CD14-positive monocyte (primary cell): ENCODE results near the gene RPUSD4. TPM values are rescaled to one million over a fixed set of nuclear protein-coding genes. Genes with fewer than 3 reads are reported as not detected.

ENCODE experiments used
- DNase-seq, 3 donors: peaks; one replicate each; pipeline ENCODE4 v3.0.0-alpha.2; 2011 to 2022
- H2AFZ ChIP-seq: 2 replicates; pipeline ENCODE4 v1.6.0; 2012; ENCODE audit warnings: mild to moderate bottlenecking, low read depth, low read length, inconsistent platforms; ENCODE audit not compliant: insufficient read depth, poor library complexity, severe bottlenecking
- H3K27ac ChIP-seq, 2 donors: 1 replicate in 1 of 2; 2 replicates in 1 of 2; pipeline ENCODE4 v1.5.1; 2012 to 2013; ENCODE audit warnings: low read length in 2 of 2, control low read depth in 1 of 2, inconsistent platforms in 1 of 2, low read depth in 1 of 2, mild to moderate bottlenecking in 1 of 2
- H3K27me3 ChIP-seq, 2 donors: one replicate each; pipeline versions ENCODE4 v1.6.0 to v1.6.1; 2011 to 2013; ENCODE audit warnings: low read length in 2 of 2; ENCODE audit not compliant: control insufficient read depth in 2 of 2, insufficient read depth in 2 of 2
- H3K36me3 ChIP-seq, 2 donors: replicated peaks in 1 of 2; 1 replicate in 1 of 2; 2 replicates in 1 of 2; pipeline versions ENCODE4 v1.5.1 to v1.6.1; 2012 to 2013; ENCODE audit warnings: low read length in 2 of 2, control low read depth in 1 of 2, inconsistent platforms in 1 of 2, mild to moderate bottlenecking in 1 of 2; ENCODE audit not compliant: insufficient read depth in 2 of 2, control insufficient read depth in 1 of 2
- H3K4me1 ChIP-seq, 2 donors: 1 replicate in 1 of 2; 2 replicates in 1 of 2; pipeline versions ENCODE4 v1.5.1 to v1.6.1; 2012 to 2013; ENCODE audit warnings: low read length in 2 of 2, control low read depth in 1 of 2, inconsistent platforms in 1 of 2, mild to moderate bottlenecking in 1 of 2, moderate library complexity in 1 of 2; ENCODE audit not compliant: insufficient read depth in 2 of 2, control insufficient read depth in 1 of 2
- H3K4me2 ChIP-seq: replicated peaks from 2 replicates; pipeline ENCODE3; 2012; ENCODE audit warnings: low read length, moderate library complexity, mild to moderate bottlenecking; ENCODE audit not compliant: poor library complexity, severe bottlenecking; ENCODE audit errors: extremely low read depth
- H3K4me3 ChIP-seq, 3 experiments: fragments of 200-600 bp in 1 of 3; sonication (generic) in 1 of 3; replicated peaks in 1 of 3; 1 replicate in 2 of 3; 2 replicates in 1 of 3; pipeline ENCODE4 v1.5.1; 2011 to 2013; ENCODE audit warnings: low read length in 3 of 3, mild to moderate bottlenecking in 3 of 3, control low read depth in 2 of 3, low read depth in 2 of 3, inconsistent platforms in 1 of 3, moderate library complexity in 1 of 3
- H3K79me2 ChIP-seq: 2 replicates; pipeline ENCODE4 v1.6.0; 2012; ENCODE audit warnings: mild to moderate bottlenecking, control low read depth, inconsistent platforms, low read length, moderate library complexity; ENCODE audit not compliant: insufficient read depth
- H3K9ac ChIP-seq: 2 replicates; pipeline ENCODE4 v1.6.0; 2017; ENCODE audit warnings: low read length, mild to moderate bottlenecking; ENCODE audit not compliant: insufficient read depth, poor library complexity, severe bottlenecking
- H3K9me3 ChIP-seq, 2 donors: replicated peaks in 1 of 2; 1 replicate in 1 of 2; 2 replicates in 1 of 2; pipeline versions ENCODE4 v1.5.1 to v1.6.1; 2012 to 2013; ENCODE audit warnings: low read length in 2 of 2, control low read depth in 1 of 2; ENCODE audit not compliant: control insufficient read depth in 1 of 2, insufficient read depth in 1 of 2
- H4K20me1 ChIP-seq: 2 replicates; pipeline ENCODE4 v1.6.0; 2012; ENCODE audit warnings: mild to moderate bottlenecking, low read length, control low read depth, moderate library complexity; ENCODE audit not compliant: insufficient read depth
- H3K27ac Mint-ChIP-seq, 7 donors: one replicate each; pipeline ENCODE4 v1.8.0; 2020; ENCODE audit warnings: mild to moderate bottlenecking in 7 of 7, mixed read lengths in 7 of 7, moderate library complexity in 6 of 7, inconsistent platforms in 2 of 7
- H3K27me3 Mint-ChIP-seq, 3 donors: one replicate each; pipeline ENCODE4 v1.8.0; 2021 to 2022; ENCODE audit warnings: low read depth in 3 of 3, mild to moderate bottlenecking in 3 of 3, mixed read lengths in 3 of 3, moderate library complexity in 3 of 3, inconsistent platforms in 1 of 3
- H3K36me3 Mint-ChIP-seq, 2 donors: one replicate each; pipeline ENCODE4 v1.8.0; 2020; ENCODE audit warnings: mixed read lengths in 2 of 2, inconsistent platforms in 1 of 2, mild to moderate bottlenecking in 1 of 2
- H3K4me1 Mint-ChIP-seq: one replicate; pipeline ENCODE4 v1.8.0; 2020; ENCODE audit warnings: mild to moderate bottlenecking, mixed read lengths
- H3K4me3 Mint-ChIP-seq, 2 donors: one replicate each; pipeline ENCODE4 v1.8.0; 2020; ENCODE audit warnings: mild to moderate bottlenecking in 2 of 2, mixed read lengths in 2 of 2, moderate library complexity in 1 of 2
- H3K9me3 Mint-ChIP-seq, 7 donors: one replicate each; pipeline ENCODE4 v1.8.0; 2020 to 2022; ENCODE audit warnings: mixed read lengths in 7 of 7, mild to moderate bottlenecking in 6 of 7, moderate library complexity in 6 of 7, inconsistent platforms in 2 of 7
- CTCF ChIP-seq: fragments of 200-600 bp; IDR thresholded peaks from one replicate; pipeline ENCODE4 v1.8.0; 2022; ENCODE audit warnings: antibody characterized with exemption, mild to moderate bottlenecking
- WGBS: methylation state at CpG from one replicate; pipeline ENCODE4 v1.1.5; 2013; ENCODE audit warnings: missing lambda C conversion rate; ENCODE audit not compliant: insufficient coverage; 5-methylcytosine and 5-hydroxymethylcytosine counted together
- intact Hi-C, 2 donors: fragments of 100-400 bp; cut with micrococcal nuclease; formaldehyde crosslinking; loops; one replicate each; pipeline versions ENCODE4 v1.15.0 to v1.15.1; 2023
- polyA plus RNA-seq, 3 donors: library from polyadenylated mRNA; depleted of rRNA in 1 of 3; unstranded in 2 of 3; stranded (reverse) in 1 of 3; fragments of 300-500 nt in 2 of 3; fragments of >200 nt in 1 of 3; fragmentation: Illumina TruSeq in 2 of 3; gene quantifications; 1 replicate in 2 of 3; 2 replicates in 1 of 3; pipeline ENCODE4 v1.2.3, GENCODE V29; 2012 to 2021

Gene RPUSD4
- polyA plus RNA-seq, 3 donors = 9.0 to 15.5 (median 10.3) TPM

DNA sequence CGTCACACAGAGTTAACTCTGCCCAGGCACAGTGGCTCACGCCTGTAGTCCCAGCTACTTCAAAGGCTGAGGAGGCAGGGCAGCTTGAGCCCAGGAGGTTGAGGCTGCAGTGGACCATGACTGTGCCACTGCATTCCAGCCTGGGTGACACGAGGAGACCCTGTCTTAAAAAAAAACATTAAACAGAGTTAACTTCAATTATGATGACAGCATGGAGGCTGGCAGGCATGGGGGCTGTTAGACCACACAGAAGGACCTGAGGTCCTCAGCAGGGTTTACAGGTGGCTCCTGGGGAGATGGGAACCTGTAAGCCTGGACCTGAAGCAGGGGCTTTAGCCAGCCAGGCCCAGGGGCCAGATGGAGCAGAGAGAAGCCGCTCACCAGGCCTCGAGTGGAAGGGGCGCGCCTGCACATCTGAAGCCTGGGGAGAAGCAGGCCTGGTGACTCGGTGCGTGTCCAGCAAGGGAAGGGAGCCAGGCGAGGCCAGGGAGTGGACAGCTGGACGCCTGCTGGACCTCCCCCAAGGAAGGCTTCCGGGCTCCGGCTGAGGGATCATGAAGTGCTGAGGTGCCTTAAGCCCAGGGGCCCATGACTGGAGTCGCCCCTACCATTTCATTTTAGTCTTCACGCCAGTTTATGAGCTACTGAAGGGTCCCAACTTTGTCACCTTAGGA lies 25.3 kb downstream of the RPUSD4 start:
- Histone ChIP-seq H3K27ac (no peak overlapping the region), H3K4me1 (no peaks in the 10 kb centered on the region), H3K27me3 (no peaks in the 10 kb centered on the region), H3K9ac (no peak overlapping the region), H3K9me3 (peaks cover 0 to 4% of the 10 kb centered on the region in 2 donors), H3K4me3 (no peak overlapping the region), H3K36me3 (peaks cover 5 to 13% of the 10 kb centered on the region in 2 donors), H4K20me1 (no peaks in the 10 kb centered on the region), H2AFZ (no peak overlapping the region), H3K4me2 (no peak overlapping the region), H3K79me2 (no peaks in the 10 kb centered on the region)
- Mint-ChIP-seq H3K27me3 (peaks cover 2 to 6% (median 3%) of the 10 kb centered on the region in 3 donors), H3K4me3 (no peak overlapping the region), H3K9me3 (peaks cover 0 to 9% (median 4%) of the 10 kb centered on the region in 7 donors), H3K27ac (peak overlapping the region in 1 of 7 donors; percentile 37), H3K4me1 (no peaks in the 10 kb centered on the region), H3K36me3 (peaks cover 14 to 18% of the 10 kb centered on the region in 2 donors)
- WGBS = 85% methylated on average over 13 of the region's 15 CpGs
- intact Hi-C loops = no loop called here
- TF ChIP-seq CTCF = no peak
- no peak for DNase-seq

DNA sequence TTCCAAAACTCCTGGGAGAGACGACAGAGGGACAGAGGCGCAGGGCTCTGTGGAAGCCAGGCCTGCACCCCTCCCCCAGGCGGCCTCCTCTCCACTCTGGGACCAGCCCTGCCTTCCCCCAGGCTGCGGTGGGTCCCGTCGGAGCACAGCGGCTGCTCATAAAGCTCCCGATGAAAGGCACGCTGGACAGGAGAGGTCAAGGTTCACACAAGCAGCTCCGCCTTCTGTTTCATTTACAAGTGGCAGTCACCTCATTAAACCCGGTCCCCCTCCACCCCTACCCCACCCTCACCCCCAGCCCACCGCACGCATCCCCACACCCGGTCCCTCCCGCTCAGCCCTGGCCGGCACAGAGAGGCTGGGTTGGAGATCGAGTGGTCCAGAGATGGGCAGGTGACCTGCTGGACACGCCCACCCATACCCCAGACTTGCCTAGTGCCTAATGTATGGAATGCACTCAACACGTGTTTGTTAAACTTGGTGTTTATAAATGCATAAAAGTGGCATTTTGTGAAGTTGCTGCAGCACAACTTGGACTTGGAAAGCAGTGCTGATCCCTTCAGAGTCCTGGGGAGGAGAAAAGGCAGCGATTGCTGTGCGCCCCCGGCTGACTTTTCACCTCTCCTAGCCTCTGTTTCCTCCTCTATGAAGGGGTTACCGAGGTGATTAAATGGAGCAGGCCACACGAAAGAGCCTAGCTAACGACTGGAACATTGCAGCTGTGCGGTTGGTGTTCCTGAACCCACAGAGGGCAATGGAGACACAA lies 26.0 kb downstream of the RPUSD4 start:
- no peaks in the 10 kb centered on the region for H3K4me1 Mint-ChIP-seq
- H3K27ac Mint-ChIP-seq = no peak overlapping the region
- no peak overlapping the region for H3K27ac ChIP-seq
- no peak overlapping the region for H2AFZ ChIP-seq
- H3K4me3 Mint-ChIP-seq = no peak overlapping the region
- H3K27me3 ChIP-seq = no peaks in the 10 kb centered on the region
- H3K27me3 Mint-ChIP-seq = peaks cover 1 to 7% (median 2%) of the 10 kb centered on the region in 3 donors
- intact Hi-C loops = no loop called here
- TF ChIP-seq CTCF = no peak
- H3K9me3 Mint-ChIP-seq = peaks cover 5 to 16% (median 9%) of the 10 kb centered on the region in 7 donors
- H3K9me3 ChIP-seq = peaks cover 0 to 6% of the 10 kb centered on the region in 2 donors
- H3K36me3 Mint-ChIP-seq = peaks cover 7 to 14% of the 10 kb centered on the region in 2 donors
- no peaks in the 10 kb centered on the region for H4K20me1 ChIP-seq
- DNase-seq = no peak
- no peaks in the 10 kb centered on the region for H3K4me1 ChIP-seq
- H3K9ac ChIP-seq = no peak overlapping the region
- H3K4me3 ChIP-seq = no peak overlapping the region
- no peaks in the 10 kb centered on the region for H3K79me2 ChIP-seq
- WGBS = 87% methylated on average over 14 of the region's 26 CpGs
- no peak overlapping the region for H3K4me2 ChIP-seq
- H3K36me3 ChIP-seq = peaks cover 0 to 6% of the 10 kb centered on the region in 2 donors
